ENCODE measurements around the gene EPB41L1. TPM values are rescaled to one million over a fixed set of nuclear protein-coding genes. Genes with fewer than 3 reads are reported as not detected.

Gene EPB41L1
- total RNA-seq, 3 donors from 2014 or later (not counting 1 experiment from before 2014, with no cell fraction given), result 0.21 to 0.29 TPM; not detected in 1

- H3K4me3 ChIP-seq (ENCODE audit: low read length), result no peak overlapping the region
- WGBS (ENCODE audit: insufficient coverage), result 88% methylated on average over 9 of the region's 9 CpGs
- no peaks in the 10 kb centered on the region for H3K9me3 Mint-ChIP-seq
- DNase-seq, result no peak
- H3K4me3 Mint-ChIP-seq, result no peak overlapping the region
- H3K27me3 ChIP-seq (ENCODE audit: control insufficient read depth, insufficient read depth, low read length), result no peaks in the 10 kb centered on the region
- intact Hi-C loops (cut with micrococcal nuclease), result no loop called here
- H3K4me1 Mint-ChIP-seq, result peaks cover 5% of the 10 kb centered on the region in 2 donors
- no peaks in the 10 kb centered on the region for H3K36me3 ChIP-seq (ENCODE audit: control insufficient read depth, insufficient read depth, low read length)
- TF ChIP-seq, protein P1, sequence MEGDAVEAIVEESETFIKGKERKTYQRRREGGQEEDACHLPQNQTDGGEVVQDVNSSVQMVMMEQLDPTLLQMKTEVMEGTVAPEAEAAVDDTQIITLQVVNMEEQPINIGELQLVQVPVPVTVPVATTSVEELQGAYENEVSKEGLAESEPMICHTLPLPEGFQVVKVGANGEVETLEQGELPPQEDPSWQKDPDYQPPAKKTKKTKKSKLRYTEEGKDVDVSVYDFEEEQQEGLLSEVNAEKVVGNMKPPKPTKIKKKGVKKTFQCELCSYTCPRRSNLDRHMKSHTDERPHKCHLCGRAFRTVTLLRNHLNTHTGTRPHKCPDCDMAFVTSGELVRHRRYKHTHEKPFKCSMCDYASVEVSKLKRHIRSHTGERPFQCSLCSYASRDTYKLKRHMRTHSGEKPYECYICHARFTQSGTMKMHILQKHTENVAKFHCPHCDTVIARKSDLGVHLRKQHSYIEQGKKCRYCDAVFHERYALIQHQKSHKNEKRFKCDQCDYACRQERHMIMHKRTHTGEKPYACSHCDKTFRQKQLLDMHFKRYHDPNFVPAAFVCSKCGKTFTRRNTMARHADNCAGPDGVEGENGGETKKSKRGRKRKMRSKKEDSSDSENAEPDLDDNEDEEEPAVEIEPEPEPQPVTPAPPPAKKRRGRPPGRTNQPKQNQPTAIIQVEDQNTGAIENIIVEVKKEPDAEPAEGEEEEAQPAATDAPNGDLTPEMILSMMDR (IDR thresholded peaks at IDR 0.05), result no peak
- peaks cover 0 to 14% of the 10 kb centered on the region in 2 donors for H3K27me3 Mint-ChIP-seq (ENCODE audit: low read depth in 2 of 2)
- H3K9me3 ChIP-seq (ENCODE audit: control insufficient read depth, insufficient read depth, low read length), result no peaks in the 10 kb centered on the region
- ATAC-seq, result no peak
- no peaks in the 10 kb centered on the region for H3K36me3 Mint-ChIP-seq
- H3K27ac Mint-ChIP-seq, result no peak overlapping the region
- H3K27ac ChIP-seq (ENCODE audit: low read length), result no peak overlapping the region
- H3K4me1 ChIP-seq (ENCODE audit: control insufficient read depth, insufficient read depth, low read length), result peaks cover 6% of the 10 kb centered on the region
Observed at GRCh38 chr20:36206641-36207040, 52.1 kb downstream of the EPB41L1 start.

GRCh38 chr20:36207602-36208001 lies 53.1 kb downstream of the EPB41L1 start:
- Histone ChIP-seq H3K36me3 (ENCODE audit: control insufficient read depth, insufficient read depth, low read length) (no peaks in the 10 kb centered on the region), H3K27ac (ENCODE audit: low read length) (no peak overlapping the region), H3K4me3 (ENCODE audit: low read length) (no peak overlapping the region), H3K9me3 (ENCODE audit: control insufficient read depth, insufficient read depth, low read length) (no peaks in the 10 kb centered on the region), H3K4me1 (ENCODE audit: control insufficient read depth, insufficient read depth, low read length) (peaks cover 6% of the 10 kb centered on the region), H3K27me3 (ENCODE audit: control insufficient read depth, insufficient read depth, low read length) (no peaks in the 10 kb centered on the region)
- Mint-ChIP-seq H3K9me3 (no peaks in the 10 kb centered on the region), H3K36me3 (no peaks in the 10 kb centered on the region), H3K4me3 (no peak overlapping the region), H3K4me1 (peaks cover 5% of the 10 kb centered on the region in 2 donors), H3K27ac (no peak overlapping the region), H3K27me3 (ENCODE audit: low read depth in 2 of 2) (peaks cover 0 to 12% of the 10 kb centered on the region in 2 donors)
- intact Hi-C loops (cut with micrococcal nuclease), result no loop called here
- ATAC-seq, result no peak
- no peak for DNase-seq
- TF ChIP-seq, protein P1 (IDR thresholded peaks at IDR 0.05), result no peak
- WGBS (ENCODE audit: insufficient coverage), result 77% methylated on average over 11 of the region's 11 CpGs

- H3K9me3 ChIP-seq (ENCODE audit: control insufficient read depth, insufficient read depth, low read length), result no peaks in the 10 kb centered on the region
- intact Hi-C loops (cut with micrococcal nuclease), result no loop called here
- 87% methylated on average over 10 of the region's 10 CpGs for WGBS (ENCODE audit: insufficient coverage)
- no peak overlapping the region for H3K27ac ChIP-seq (ENCODE audit: low read length)
- Mint-ChIP-seq H3K27ac (no peak overlapping the region), H3K9me3 (no peaks in the 10 kb centered on the region), H3K4me1 (peaks cover 1% of the 10 kb centered on the region in 2 donors), H3K27me3 (ENCODE audit: low read depth in 2 of 2) (peaks cover 0 to 12% of the 10 kb centered on the region in 2 donors), H3K36me3 (no peaks in the 10 kb centered on the region), H3K4me3 (no peak overlapping the region)
- H3K4me3 ChIP-seq (ENCODE audit: low read length), result no peak overlapping the region
- ATAC-seq (no peak), DNase-seq (no peak)
- TF ChIP-seq, protein P1 (IDR thresholded peaks at IDR 0.05), result no peak
- H3K36me3 ChIP-seq (ENCODE audit: control insufficient read depth, insufficient read depth, low read length), result no peaks in the 10 kb centered on the region
- no peaks in the 10 kb centered on the region for H3K4me1 ChIP-seq (ENCODE audit: control insufficient read depth, insufficient read depth, low read length)
- H3K27me3 ChIP-seq (ENCODE audit: control insufficient read depth, insufficient read depth, low read length), result no peaks in the 10 kb centered on the region
Observed at GRCh38 chr20:36208257-36208656, 53.7 kb downstream of the EPB41L1 start.

- no peaks in the 10 kb centered on the region for H3K4me1 Mint-ChIP-seq
- ATAC-seq (no peak), DNase-seq (no peak)
- no peaks in the 10 kb centered on the region for H3K9me3 ChIP-seq (ENCODE audit: control insufficient read depth, insufficient read depth, low read length)
- 74% methylated on average over 5 of the region's 5 CpGs for WGBS (ENCODE audit: insufficient coverage)
- no peaks in the 10 kb centered on the region for H3K36me3 ChIP-seq (ENCODE audit: control insufficient read depth, insufficient read depth, low read length)
- no peak overlapping the region for H3K4me3 Mint-ChIP-seq
- no peak overlapping the region for H3K4me3 ChIP-seq (ENCODE audit: low read length)
- H3K36me3 Mint-ChIP-seq, result no peaks in the 10 kb centered on the region
- no peak overlapping the region for H3K27ac ChIP-seq (ENCODE audit: low read length)
- intact Hi-C loops (cut with micrococcal nuclease), result no loop called here
- no peaks in the 10 kb centered on the region for H3K4me1 ChIP-seq (ENCODE audit: control insufficient read depth, insufficient read depth, low read length)
- H3K27ac Mint-ChIP-seq, result no peak overlapping the region
- no peaks in the 10 kb centered on the region for H3K9me3 Mint-ChIP-seq
- H3K27me3 Mint-ChIP-seq (ENCODE audit: low read depth in 2 of 2), result peaks cover 0 to 9% of the 10 kb centered on the region in 2 donors
- TF ChIP-seq, protein P1 (IDR thresholded peaks at IDR 0.05), result no peak
- H3K27me3 ChIP-seq (ENCODE audit: control insufficient read depth, insufficient read depth, low read length), result no peaks in the 10 kb centered on the region
Observed at GRCh38 chr20:36210436-36211021, 56.0 kb downstream of the EPB41L1 start.

All from natural killer cell (primary cell).